Hematopoietic multipotent progenitor cell treated with erythropoietin and hydrocortisone succinate and interleukin-3 and kit ligand, for 17 days (in vitro differentiated cells): ENCODE results near the gene SSU72.

ENCODE experiments used
- DNase-seq: peaks from one replicate; pipeline ENCODE4 v3.0.0-alpha.2; 2015; ENCODE audit warnings: low spot score

The SSU72 gene

DNA sequence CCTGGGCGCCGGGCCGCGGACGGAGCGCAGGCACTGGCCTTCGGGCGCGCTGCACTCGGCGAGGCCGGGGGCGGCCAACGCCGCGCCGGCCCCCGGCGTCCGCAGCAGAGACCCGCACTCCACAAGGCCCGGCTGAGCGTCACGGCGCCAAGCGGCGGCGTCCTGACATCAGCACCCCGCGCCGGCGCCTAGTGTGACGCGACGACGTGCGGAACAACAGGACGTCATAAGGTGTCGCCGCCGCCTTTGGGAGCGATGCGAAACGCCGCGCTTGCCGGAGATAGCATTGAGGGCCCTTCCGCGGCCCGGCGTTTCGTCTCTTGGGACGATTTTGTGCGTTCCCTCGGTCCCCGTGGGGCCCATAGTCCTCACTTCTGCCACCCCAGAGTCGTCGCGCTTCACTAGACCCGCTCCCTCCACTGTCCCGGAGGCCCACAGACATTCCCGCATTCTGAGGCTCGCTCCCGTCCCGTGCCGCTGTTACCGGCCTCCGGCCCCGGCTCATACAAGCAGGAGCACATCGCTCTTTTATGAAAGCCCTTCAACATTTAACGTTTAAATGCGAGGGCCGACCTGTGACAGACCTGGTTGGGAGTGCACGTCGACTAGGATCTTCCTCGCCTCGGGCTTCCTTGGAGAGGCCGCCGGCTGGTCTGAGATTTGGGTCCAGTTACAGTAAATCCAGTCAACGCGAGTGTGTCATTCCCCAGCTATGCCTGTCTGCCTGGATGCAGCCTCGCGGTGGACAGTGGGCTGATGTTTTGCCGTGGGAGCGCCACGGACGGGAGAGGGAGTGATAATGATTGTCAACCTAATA, at the start of gene SSU72:
TSS of gene SSU72 (minus strand) at position 143 of the 817 bp plus-strand sequence. CDS start 306 bp downstream, outside the sequence.
- DNase-seq = peak; percentile 95

DNA sequence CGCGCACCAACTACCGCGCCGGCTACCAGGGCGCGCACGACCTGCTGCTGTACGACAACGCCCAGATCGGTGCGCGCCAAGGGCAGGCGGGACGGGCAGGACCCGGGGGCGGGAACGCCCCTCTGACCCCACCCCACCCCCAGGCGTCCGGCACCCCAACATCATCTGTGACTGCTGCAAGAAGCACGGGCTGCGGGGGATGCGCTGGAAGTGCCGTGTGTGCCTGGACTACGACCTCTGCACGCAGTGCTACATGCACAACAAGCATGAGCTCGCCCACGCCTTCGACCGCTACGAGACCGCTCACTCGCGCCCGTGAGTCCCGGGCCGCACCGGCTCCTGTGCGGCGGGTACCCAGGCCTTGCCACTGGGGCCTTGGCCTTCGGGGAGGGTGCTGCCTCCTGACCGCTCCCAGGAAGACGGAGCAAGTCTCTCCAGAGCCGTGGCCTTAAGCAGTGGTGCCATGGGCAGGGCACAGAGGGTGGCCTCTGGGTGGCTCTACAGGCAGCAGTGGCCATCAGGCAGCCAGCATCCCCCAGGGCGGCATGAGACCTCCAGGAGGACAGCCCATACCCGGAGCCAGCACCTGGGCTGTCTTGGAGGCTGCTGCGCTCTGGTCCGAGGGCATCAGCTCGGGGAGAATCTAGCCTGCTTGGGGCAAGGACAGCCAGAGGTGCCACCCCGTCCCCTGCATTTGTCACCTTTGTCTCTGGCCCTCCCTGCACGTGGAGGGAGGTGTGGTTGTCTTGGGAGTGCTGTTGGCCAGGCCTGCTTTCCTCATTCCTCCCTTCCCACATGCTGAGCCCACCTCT, 49.2 kb upstream of the SSU72 start:
- no peak for DNase-seq

DNA sequence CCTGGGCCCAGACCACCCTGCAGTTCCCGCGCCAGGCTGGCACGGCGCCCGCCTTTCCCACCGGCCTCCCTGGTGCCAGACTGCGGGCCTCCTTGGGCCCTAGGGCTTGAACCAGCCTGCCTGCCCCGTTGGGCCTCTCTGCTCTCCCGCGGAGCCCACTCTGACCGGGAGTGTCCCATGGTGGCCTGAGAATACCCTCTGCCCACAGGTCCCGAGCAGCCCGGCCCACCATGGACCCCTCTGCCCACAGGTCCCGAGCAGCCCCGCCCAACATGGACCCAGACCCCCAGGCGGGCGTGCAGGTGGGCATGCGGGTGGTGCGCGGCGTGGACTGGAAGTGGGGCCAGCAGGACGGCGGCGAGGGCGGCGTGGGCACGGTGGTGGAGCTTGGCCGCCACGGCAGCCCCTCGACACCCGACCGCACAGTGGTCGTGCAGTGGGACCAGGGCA, 48.5 kb upstream of the SSU72 start:
- no peak for DNase-seq

DNA sequence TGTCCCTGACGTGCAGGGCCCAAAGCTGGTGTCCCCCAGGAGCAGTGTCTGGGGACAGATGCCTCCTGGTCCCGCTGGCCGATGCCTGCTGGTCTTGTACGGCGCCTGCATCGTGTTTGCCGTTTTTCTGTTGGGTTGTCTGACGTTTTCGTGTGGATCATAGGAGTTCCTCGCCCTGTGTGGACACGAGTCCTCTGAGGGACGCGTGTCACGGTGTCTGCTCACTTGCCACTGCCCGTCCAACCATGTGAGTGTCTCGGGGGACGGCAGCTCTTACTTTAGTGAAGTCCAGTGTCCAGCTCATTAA, 48.1 kb upstream of the SSU72 start:
- DNase-seq = no peak

DNA sequence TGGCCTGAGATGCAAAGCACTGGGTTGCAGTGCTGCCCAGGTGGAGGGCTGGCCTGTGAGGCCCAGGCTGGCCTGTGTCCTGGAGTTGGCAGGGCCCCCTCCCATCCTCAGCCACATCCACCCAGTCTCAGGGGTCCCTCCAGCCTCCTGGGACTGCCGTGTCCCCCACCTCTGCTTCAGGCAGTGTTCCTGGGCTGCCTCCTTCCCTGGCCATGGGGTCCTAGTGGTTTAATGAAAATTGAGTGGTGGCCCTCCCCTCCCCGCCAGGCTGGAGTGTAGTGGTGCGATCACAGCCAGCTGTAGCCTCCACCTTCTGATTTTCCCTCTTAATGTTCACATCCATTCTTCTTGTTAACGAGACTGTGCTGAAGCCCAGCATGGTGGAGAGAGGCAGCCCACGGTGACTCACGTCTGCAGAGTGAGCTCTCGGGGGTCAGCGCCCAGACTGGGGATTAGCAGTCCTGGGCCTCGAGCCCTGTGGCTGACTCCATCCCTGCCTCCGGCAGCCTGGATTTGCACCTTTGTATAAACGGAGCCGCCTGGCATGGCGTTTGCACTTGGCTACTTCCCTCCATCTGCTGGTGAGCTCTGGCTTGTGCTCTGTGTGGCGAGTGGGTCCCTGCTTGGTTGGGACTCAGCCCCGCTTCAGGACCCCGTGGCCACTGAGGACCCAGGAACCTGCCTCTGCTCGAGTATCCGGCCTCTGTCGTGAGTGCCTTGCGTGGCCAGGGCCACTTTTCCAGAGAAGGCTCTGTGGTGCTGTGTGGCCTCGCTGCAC, 47.5 kb upstream of the SSU72 start:
- no peak for DNase-seq

DNA sequence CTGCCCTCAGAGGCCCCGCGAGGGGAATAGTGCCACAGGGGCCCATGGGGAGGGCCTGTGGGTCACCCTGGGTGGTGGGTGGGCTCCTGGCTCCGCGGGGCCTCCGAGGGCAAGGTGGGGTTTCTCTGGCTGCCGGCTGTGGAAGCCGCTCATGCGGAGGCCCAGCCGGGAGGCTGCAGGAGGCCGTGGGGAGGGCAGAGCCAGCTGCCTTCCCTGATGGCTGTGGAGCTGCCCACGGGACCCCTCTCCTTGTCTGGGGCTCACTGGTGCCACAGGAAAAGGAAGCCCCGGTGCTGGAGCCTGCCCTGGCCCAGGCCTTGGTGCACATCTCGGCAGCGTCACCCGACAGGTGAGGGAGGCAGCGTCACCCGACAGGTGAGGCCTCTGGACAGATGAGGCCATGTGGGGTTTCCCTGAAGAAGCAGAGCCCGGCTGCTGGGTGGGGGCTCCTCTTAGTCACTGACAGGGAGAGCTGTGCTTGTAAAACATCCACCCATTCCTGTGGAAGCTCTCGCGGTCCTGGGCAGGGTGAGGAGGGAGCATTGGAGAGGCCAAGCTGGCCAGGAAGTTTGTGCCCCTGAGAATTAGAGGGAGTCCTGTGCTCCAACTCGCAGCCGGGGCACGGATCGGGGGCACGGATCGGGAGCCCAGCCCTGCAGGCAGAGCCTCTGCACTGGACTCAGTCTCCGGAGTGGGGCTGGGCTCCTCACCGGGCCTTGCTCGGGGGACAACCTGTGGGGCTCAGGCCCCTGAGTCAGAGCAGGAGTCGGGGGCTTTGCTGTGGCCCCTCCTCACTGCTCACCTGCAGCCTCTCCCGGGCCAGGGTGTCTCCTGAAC, 46.7 kb upstream of the SSU72 start:
- DNase-seq = no peak

DNA sequence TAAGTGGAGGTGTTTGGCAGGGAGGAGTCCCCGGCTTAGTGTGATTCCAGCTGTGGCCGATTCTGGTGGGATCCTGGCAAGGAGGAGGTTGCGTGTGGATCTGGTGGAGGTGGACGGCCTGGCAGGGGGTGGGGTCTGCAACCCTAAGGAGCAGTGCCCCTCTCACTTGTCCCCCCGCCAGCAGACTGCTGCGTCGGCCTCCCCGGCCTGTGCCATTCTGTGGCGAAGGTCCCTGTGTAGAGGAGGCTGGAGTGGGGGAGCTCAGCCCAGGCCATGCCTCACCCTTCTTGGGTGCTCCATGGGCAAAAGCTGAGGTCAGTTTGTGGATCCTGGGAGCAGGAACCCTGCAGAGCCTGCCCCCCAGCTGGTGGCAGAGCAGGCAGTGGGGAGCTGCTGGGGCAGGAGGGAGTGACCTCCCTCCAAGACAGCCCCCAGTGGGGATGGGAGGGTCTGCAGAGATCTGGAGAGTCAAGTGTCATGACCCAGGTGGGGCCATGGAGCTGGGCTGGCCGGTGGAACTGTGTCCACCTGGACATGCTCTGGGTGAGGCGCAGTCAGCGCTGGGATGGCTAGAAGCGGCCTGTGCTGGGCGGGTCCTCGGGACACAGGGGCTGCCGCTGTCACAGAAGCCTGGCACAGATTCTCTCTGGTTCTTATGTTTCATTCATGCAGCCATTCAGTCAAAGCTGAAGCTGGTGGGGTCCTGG, 45.9 kb upstream of the SSU72 start:
- DNase-seq = no peak

DNA sequence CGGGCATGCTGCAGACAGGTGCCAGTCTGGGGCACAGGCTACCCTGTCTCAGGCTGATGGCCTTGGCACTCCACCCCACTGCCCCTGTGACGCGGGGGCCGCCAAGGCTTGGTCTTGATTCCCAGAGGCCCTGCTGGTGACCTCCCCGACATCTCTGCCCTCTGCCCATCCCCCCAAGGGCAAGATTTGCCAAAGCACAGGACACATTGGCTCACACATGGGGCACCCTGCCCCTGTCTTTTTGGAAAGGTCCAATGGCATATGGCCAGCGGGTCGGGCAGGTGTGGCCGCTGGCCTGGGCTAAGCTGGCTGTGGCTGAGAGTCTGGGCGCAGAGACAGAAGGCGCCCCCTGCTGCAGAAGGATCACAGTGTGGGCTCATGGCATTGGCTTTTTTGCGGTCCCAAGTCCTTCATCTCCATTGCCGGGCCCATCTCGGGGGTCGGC, 45.3 kb upstream of the SSU72 start:
- DNase-seq = no peak

DNA sequence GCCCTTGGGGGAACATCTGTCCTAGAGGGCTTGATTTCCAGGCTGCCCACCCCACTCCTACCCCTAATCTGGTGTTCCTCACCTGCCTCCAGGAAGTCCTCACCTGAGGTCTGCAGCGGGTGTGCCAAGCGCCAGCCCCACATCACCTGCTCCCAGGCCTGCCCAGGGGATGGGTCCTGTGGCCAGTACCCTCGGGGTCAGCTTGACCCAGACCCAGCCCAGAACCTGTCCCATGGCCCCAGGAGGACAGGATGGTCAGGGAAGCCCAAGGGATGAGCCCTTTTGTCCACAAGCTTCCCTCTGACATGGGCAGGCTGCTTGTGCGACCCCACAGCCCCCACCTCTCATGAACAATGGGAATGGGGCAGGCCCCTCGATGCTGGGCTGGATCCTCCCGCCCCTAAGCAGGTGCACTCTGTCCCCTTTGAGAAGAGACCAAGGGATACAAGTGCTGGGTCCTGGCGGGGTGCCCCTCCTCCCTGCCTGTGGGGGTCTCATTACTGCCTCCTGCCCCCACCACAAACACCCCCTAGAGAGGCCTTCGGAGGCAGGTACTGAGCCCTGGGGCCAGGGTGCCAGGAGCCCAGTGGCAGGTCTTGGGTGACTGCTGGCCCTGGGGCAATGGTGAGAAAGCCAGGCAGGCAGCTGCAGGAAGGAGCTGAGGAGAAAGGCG, 43.9 kb upstream of the SSU72 start:
- DNase-seq = no peak

DNA sequence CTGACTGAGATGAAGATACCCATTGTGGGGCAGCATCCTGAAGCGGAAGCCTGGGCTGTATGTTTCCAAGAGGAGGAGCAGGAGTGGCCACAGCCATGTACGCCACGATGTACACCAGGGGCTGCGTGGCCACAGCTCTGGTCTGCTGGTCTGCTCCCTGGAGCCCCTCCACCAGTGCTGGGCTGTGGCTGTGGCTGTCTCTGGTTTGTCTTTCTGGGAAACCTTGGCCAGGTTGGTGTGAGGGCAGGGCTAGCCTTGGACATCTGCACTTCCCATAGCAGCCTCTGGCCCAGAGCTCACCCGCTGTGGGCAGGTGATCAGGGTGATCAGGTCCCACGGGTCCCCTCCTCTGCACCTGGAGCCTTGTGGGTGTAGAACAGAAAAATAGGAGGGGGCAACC, 43.3 kb upstream of the SSU72 start:
- DNase-seq = no peak

DNA sequence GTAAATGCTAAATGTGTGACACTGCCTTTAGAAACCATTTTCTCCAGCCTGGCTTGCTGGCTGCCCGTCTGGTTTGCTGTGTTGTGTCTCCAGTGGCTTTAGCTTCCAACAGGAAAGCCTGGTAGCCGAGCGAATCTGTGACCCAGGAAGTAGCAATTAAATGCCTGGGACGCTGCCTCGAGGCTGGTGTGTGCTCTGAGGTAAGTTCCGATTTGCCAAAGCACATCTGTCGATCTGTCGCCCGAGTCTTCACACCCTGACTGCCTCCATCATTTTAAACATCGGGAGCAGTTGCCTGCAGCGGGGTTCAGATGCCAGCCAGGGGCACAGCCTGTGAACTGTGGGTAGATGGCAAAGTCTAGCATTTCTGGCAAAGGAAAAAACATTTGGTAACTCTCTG, 42.9 kb upstream of the SSU72 start:
- no peak for DNase-seq

DNA sequence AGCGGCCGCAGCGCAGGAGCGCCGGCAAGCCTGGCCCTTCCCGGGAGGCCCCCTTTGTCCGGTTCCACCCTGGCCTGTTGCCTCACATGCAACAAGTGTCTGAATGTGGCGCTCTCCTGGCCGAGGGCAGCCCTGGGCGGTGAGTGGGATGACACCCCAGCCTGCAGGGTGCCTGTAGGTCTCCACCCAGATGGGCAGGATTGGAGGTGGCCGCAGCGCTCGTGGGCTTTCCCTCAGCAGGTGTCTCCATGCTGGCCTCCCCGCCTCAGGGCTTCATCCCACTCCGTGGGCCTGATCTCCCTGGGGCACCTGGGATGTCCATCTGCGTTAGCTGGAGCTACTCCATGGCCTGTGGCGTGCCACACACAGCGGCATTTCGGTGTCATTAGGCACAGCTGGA, 42.2 kb upstream of the SSU72 start:
- no peak for DNase-seq

DNA sequence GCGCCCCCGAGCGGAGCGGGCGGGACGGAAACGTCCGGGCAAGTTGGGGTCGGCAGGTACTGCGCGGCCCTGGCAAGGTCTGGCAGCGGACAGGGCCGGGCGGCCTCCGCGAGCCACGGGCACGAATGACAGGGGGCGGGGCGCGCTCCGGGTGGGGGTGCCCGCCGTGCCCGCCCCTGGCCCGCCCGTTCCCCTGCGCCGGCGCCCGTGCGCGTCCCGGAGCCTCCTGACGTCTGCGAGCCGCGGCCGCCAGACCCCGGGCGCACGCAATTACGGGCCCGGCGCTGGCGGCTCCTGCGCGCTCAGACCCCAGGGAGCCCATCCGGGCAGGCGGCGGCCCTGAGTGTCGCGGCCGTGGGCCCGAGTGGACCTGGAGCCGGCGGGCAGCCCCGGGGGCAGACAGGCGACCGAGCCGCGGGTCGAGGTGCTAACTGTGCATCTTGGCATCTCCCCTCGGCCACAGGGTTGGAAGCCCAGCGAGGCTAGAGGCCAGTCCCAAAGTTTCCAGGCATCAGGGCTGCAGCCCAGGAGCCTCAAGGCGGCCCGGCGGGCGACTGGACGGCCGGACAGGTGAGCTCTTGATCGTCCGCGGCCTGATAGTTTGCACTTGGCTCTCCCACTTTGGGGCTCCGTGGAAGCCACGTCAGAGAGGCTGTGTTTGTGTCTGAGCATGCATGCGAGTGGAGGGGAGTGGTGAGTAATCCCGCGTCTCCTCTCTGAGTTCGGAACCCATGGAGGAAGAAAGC, 41.6 kb upstream of the SSU72 start:
- DNase-seq = no peak

DNA sequence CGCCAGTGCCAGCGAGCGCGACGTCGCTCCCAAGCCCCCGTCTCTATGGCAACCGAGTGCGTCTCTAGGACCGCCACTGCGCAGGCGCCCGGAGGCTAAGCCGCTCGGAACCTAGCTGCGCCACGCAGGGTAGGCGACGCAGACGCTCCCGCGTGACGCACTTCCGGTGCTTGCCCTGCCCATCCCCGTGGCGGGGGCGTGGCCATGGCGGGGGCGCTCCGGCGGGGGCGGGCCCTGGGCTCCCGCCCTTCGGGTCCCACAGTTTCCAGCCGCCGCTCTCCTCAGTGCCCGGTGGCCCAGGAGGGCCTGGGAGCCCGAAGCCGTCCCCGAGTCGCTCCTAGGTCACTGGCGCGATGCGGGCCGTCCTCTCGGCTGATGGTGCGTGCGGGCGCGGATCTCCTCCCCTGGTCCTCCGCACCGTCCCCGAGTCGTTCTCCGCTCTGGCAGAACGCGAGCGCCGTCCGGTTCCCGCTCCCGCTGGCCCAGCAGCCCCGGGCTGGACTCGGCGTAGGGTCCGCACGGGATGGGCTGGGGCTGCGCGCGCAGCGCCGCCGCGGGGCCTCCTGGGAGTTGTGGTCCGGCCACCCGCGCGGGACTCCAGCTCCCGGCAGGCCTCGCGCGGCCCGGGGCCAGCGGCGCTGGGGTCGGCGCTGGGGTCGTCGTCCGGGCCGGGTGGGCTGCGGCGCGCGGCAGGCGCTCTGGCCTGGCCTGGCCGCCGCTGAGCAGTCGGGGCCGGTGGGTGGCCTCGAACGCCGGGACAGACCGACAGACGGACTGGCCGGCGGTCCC, 40.8 kb upstream of the SSU72 start, which contains the start of gene MIB2:
TSS of gene MIB2 (plus strand) at position 245 of the 789 bp plus-strand sequence. CDS start 7,953 bp downstream, outside the sequence.
- DNase-seq = peak; percentile 99

DNA sequence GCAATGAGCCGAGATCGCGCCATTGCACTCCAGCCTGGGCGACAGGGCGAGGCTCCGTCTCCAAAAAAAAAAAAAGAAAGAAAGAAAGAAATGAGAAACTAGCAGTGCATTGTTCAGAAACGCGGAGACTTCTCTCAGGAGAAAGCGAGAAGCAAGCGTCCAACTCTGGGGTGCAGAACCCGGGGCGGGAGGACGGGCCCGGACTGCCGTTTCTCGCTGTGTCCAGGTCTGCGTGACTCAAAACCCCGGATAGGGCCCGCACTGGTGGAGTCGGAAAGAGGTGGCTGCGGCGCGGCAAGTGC, 40.2 kb upstream of the SSU72 start:
- no peak for DNase-seq

DNA sequence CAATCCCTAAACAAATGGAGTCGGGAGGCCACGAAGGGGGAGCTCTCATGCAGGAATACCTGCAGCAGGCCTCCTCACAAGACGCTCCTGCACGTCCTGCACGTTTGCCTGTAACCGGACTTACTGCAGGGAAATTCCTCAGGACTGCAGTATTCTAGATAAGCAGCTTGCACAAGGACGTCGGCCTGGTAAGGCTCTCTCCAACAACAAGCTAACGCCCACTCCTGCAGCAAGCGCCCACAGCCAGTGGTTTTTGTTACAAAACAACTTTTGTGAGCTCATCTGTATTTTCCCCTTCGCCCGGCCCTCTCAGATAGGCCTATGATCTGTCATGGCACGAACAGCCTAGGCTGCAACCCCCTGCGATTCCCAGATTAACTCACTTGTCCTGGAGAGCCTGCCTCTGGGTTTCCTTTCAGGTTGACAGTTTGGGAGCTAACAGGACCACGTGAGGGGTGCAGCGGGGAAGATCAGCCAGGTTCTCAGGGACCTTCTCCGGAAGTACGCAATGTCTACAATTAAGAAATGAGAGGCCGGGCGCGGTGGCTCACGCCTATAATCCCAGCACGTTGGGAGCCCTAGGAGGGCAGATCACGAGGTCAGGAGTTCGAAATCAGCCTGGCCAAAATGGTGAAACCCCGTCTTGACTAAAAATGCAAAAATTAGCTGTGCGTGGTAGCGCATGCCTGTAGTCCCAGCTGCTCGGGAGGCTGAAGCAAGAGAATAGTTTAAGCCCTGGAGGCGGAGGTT, 39.7 kb upstream of the SSU72 start:
- peak; percentile 43 for DNase-seq

DNA sequence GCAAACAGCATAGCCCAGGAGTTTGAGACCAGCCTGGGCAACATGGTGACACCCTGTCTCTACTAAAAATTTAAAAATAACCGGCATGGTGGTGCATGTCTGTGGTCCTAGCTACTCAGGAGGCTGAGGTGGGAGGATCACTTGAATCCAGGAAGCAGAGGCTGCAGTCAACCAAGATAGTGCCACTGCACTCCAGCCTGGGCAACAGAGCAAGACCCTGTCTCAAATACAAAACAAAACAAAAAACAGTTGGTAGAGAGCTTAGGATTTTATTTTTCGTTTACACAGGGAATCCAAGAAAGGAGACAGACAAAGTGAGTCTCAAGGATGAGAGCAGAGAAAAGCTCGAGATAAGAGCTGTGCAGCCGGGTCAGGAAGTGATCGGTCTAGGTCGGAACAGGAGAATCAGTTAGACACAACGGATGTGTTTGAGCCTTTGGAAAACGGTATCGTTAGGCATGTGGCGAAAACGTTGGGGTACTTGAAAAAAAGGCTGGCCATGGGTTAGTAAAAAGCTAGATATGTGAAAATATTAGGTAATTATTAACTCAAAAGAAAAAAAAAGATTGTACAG, 38.9 kb upstream of the SSU72 start:
- no peak for DNase-seq

DNA sequence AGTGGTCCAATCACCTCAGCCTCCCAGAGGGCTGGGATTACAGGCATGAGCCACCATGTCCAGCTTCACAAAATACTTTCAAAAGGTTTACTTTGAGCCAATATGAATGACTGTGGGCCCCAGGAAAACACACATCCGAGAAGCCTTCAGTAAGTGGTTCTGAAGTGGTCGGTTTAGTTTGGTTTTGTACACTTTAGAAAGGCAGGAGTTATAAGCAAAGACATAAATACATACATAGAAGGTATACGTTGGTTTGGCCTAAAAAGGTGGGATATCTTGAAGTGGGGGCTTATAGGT, 37.4 kb upstream of the SSU72 start:
- DNase-seq = no peak
